HG02943 (cell line): ENCODE results near the gene GABRA5.
"Not testable (repeated sequence)": the region's sequence is repeated elsewhere in the genome, so short reads cannot be mapped to it uniquely, and the experiment has no call there.

ENCODE experiments used
- ATAC-seq: cut with Tn5 transposase; IDR thresholded peaks from one replicate; pipeline ENCODE4 v1.9.1; 2021; ENCODE audit warnings: mild to moderate bottlenecking, low read depth, moderate library complexity; ENCODE audit not compliant: unreplicated experiment

The GABRA5 gene

DNA sequence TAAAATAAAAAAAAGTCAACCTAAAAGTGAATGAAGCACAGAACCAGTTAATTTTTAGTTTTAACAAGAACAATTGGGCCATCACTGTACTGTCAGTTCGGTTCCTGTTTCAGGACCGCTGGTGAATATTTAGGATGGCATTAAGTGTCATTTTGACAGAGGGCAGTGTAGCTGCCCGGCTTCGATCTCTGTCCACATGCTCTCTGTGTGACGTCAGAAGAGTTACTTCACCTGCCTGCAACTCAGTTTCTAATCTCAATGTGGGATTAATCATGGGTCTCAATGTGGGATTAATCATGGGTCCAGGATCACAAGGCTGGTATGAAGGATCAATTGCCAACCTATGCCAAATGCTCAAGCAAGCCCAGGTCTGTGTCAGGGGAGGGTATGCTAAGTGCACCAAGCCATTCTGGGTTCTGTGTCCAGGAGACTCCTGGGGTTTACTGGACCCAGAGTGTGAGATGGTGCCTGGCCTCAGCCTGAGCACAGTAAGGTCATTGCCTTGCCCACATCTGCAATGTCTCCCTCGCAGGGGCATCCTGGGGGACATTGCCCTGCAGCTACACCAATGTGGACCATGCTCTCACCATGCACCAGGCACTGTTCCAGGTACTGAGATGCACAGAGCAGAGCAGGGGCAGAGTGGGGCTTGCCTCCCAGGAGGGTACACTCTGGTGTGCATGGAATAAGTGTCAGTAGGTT, 8.1 kb downstream of the GABRA5 start:
- no peak for ATAC-seq

DNA sequence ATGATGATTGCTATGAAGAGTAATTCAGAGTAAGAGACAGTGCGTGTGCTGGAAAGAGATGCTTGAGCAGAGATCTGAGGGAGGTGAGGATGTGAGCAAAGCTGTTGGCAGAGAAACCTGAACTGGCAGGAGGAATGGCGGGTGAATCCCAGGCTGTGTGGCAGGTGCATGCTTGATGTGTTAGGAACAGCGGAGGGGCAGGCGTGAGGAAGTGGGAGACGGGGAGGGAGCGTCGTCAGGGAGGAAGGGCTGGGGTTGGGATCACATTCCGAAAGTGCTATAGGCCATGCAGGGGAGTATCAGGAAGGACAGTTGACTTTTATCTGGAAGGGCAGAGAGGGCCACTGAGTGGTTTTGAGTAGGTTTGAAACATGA, 8.6 kb downstream of the GABRA5 start:
- ATAC-seq, result no peak

DNA sequence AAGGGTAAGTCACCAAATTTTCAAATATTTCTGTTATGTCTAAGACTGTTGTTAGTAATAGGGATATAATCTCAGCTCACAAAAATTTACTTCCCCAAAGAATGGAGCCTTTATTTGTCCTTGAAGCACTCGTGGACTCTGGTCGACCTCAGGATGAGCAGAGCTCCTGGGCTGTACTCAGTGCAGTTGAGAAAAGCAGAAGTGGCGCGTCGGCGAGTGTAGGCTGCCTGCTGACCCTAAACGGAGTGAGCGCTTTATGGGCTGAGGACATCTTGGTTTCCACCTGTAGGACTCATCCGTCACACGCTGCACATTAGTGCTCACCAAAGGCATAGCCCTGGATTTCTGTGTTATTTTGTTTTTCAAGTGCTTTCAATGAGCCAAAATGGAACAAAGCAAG, 11.0 kb downstream of the GABRA5 start:
- no peak for ATAC-seq

DNA sequence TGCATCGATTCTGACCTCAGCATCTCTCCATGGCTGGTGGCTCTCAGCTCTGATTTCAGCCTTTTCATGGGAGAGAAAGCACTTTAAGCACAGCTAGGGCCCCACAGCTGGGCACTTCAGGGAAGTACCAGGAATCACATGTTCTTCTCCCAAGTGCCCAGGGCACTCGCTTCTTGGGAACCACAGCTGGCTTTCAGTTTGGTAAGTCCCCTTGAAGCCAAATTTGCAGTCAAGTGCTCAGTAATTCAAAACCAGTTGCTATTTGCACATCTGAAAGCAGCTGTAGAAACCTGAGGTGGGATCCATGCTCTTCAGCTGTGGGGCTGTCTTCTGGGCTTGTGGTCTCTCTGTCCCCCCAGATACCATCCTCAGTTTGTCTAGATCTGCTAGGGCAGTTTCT, 12.8 kb downstream of the GABRA5 start:
- ATAC-seq, result no peak

DNA sequence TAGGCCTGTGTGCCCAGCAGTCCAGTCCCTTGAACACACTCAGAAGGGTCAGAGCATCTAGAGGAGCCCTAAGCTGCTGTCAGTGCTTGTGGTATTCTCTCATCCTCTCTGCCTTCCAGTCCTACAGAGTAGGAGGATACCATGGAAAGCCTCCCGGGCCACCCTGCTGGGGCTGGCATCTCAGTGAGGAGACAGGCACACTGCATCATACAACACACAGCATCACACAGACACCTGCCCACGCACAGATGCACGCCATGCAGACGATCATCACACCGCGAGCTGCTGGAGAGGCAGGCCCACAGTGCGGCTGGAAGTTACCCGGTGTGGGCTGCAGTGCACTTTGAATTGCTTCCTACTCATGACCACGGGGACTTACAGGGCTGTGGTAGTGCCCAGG, 15.2 kb downstream of the GABRA5 start:
- ATAC-seq, result no peak

DNA sequence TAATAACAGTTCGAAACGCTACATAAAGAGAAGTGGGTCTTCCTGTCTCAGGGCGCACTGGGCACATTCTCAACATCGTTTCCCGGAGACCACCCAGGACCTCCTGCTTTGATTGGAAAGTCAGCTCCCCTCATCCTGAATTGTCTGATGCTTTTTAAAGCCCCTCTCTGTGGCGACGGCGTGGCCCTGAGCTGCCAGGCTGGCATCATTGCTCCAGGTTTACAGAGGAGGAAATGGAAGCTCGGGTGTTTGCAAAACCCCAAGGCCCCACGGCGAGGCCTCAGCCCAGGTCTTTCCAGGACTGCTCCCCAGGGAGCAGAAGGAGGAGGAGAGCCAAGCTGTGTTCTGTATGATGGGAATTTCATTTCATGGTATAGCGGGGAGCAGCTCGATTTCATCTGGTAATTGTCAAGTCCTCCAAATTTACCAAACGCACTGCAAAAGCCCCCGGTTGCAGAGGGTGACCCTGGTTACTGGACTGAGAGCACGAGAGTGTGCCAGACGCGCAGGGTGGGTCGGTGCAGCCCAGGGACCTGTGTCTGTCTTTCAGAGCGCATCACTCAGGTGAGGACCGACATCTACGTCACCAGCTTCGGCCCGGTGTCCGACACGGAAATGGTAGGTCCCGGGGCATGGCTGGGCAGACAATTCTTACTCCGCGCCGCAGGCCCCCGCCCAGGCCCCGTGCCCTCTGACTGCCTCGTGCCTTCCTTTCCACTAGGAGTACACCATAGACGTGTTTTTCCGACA, 15.9 kb downstream of the GABRA5 start:
- ATAC-seq, result no peak

DNA sequence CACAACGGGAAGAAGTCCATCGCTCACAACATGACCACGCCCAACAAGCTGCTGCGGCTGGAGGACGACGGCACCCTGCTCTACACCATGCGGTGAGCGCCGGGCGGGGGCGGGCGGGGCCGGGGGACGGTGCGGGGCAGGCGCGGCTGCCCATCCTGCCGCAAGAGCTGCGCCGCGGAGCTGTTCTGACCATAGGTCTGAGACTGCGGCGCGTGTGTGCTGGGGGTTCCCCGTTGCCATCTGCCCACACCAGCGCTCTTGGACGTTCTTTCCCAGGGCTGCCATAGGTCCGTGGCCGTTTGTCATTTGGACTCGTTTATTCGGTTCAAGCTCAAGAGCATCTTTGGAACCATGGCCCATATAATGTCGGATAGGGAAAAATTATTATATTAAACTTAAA, 16.6 kb downstream of the GABRA5 start:
- no peak for ATAC-seq

DNA sequence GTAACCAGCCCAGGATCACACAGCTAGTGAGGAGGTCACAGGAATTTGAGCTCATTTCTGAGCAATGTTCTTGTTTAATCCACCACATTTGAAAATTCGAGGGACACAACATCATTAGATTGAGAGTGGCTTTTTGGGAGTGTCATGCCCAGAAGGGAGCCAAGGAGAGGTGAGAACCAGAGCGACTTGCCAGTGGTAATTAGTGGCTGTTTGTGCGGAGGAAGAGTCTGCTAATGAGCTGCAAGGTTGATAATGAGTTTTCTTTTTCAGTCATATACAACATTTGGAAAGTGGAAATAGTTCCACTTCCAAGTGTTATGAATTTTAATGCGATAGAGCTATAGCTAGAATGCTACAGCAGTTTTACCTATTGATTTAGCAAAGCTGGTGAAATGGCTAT, 19.7 kb downstream of the GABRA5 start:
- ATAC-seq, result no peak

DNA sequence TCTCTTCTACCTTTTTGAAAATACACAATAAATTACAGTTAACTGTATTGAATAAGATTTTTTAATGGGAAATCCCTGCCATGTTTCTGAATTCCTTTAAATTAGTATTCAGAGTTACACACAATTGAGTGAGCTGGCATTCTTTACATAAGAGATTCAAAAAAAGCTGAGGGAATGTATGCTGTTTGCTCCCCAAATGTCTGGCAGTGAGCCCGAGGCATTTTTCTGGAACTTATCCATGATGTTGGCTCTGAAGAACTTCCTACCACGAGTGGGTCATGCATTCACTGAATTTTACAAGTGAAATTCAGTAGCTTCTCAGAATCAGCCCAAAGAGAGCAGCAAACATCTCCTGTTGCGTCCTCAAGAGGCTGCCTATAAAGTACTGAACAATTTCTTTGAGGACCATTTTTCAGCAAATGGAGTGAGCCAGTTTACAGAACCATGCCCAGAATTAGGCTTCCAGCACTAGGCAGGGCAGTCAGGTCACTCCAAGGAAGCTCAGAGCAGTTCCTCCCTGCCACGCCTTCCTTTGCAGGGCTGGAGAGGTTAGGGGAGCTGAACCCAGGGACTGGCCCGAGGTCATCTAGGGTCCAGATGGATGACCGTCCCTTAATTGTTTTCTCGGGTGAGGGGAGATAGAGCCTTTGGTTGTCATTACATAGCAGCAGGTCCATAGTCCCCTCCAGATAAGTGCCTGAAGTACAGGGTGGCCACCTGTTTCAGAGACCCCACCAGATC, 21.2 kb downstream of the GABRA5 start:
- no peak for ATAC-seq

DNA sequence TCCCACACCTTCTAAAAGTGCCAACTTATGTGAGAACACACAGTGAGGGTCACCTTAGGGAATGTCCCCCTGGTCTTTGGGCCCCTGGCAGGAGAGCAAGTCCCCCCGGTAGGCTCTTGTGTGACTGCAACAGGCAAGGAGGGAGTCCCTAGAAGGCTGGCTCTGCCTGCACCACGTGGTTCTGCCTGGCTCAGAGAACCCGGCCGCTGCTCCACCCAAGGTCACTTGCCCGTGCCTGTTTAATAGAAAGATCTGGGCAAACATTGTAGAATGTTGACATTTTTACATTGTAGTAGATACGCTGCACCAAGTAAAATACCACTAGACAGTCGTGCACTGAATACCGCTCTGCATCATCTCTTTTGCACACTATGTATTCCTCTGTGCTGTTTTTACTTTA, 21.9 kb downstream of the GABRA5 start:
- no peak for ATAC-seq

DNA sequence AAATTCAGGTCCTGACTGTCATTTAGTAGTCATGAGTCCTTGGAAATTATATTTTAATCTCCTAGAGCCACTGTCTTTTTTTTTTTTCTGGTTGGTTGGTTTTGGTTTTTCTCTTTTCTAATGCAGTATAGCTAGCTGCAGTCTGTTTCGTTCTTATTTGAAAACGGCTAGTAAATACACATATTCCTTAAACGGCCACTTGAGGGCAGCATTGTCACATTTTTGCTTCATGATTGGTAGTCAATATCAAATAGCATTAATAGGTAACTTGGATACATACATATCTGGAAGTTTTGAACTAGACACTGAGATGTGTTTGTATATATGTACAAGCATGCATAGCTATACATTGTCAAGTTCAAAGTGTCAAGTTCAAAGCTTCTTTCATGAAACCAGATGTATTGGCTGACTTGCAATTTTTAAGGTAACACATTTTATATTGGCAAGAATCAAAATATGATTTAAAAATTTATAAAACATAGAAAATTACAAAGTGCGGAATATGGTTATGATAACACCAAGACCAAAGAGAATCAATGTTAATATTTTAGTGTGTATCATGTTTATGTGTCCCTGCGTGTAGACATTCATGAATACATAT, 22.5 kb downstream of the GABRA5 start:
- ATAC-seq, result no peak

DNA sequence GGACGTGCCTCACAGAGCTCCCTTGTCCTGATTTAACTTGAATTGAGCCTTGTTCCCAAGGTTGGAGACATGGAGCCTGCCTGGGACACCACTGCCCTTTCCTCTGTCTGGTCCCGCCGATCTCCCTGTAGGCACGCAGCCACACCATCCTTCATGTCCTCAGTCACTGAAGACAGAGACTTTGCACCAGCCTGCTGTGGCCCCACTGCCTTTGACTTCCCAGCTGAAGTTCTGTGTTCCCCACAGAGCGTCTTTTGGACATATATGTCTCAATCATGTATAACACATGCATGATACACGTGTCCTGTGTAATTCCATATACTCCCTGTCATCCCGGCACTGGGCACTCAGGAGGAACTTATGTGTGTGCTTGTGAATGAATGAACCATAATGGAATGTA, 23.6 kb downstream of the GABRA5 start:
- no peak for ATAC-seq

DNA sequence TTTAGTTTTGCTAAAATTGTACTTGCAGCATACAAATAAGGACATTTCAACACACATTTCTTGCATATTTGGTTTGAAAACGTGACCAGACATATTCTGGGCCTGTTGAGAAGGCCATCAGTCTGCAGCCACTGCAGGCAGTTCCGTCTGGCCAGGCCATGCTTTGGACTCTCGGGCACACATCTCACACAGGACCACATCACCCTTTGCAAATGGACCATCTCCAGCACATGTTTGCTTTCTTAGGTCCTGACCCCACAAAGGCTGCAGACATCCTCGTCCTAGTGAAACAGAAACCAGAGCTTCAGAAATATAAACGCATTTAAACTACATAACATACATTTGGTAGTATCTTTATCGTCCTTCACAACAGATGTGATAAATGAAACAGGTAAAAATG, 24.1 kb downstream of the GABRA5 start:
- ATAC-seq, result no peak

DNA sequence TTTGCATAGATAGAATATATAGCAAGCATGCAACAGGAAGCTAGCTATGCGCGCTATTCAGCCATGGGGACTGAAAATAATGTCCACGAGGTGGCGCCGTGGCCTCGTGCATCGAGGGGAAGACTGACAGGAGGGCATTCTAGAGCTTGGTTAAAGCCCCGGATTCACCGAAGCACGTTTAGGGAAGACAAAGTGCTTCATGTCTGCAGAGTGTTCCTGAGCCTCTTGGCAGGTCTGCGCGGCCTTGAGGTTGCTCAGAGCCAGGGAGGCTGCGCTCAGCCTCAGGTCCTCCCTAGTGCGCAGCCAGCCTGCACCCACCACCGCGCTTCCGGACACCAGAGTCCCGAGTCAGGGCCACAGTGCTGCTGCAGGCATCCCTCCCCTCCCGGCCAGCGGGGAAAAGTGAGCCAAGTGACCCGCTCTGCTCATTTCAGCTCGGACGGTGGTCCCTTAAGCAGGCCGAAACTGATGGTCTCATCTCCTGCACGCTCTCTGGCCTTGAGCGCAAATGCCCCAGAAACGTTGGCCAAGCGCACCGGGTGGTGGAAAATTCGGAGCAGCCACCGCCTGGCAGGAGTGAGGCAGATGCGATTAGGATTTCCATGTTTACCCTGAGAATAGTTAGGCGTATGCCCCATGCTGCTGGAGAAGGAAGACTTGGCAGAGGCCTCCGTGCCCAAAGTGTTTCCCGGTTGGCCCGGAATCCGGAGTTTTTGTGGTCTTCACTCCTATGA, 24.8 kb downstream of the GABRA5 start:
- no peak for ATAC-seq

DNA sequence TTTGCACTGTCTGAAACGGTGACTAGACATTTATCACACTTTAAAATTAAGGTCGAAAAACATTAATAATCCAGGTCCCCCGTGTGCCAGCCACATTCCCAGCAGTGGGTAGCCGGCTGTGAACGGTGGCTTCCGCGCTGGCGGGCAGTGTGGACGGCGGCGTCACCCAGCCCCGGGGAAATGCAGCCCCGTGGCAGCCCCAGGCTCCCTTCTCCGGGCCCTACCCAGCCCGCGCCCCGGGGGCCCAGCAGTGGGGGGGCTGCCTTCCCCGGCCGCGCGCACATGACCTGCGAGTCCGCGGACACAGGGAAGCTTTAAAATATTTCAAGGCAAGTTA, 25.3 kb downstream of the GABRA5 start:
- ATAC-seq, result no peak

DNA sequence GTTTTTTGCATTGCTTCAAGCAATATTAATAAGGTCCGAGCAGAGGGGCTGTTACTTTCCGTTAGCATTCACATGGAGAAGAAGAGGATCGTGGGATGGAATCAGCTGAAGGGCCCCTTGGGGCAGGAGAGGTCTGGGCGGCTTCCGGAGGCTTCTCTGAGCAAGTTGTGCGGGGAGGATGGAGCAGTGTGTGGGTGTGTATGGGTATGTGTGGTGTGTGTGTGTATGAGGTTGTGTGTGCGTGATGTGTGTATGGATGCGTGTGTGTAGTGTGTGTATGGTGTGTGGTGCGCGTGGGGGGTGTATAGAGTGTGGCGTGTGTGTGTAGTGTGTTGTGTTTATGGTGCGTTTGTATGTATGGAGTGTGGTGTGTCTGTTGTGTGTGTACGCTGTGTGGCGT, 25.8 kb downstream of the GABRA5 start:
- no peak for ATAC-seq

DNA sequence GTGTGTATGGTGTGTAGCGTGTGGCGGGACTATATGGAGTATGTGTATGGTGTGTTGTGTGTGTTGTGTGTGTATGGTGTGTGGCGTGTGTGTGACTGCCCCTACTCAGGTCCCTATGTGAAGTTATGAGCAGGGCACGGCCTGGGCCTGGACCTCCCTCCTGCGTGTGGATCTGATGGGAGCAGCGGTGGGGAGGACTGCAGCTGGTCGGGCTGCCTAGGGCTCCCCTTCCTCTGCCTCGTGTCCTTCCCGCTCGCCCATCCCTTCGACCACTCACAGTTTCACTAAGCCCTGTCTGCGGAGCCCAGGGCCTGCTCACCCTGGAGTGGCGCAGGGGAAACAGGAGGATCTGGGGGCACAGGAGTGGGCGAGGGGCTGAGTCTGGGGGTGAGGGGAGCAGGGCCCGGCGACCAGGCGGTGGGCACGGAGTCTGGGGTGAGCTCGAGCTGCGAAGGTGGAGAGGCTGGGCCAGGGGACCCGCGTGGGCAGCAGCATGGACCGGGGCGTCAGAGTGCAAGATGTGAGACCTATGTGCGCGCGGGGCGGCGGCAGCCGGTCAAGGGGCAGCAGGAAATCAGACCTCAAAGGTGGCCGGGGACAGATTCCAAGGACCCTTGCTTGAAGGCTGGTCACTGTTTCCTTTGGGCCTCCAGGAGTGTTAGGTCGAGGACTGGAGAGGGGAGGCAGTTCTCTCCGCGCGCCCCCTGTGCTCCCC, 26.6 kb downstream of the GABRA5 start:
- no peak for ATAC-seq

DNA sequence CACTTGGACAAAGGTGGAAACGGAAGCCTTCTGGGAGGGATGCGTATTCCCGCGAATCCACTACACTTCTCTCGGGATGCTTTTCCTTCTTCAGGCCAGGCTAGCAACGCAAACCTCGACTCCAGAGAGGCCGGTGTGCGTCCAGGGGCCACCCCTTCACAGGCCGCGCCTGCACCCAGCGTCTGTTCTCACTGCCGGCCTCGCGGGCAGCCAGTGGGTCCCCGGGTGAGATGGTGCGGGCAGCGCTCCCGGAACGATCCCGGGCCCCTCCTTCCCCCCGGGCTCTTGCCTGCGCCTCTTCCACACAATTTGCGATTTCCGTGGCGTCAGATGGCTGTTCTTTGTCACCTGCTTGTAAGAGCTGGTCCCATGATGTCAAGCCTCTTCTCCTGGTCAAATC, 27.3 kb downstream of the GABRA5 start:
- ATAC-seq, result no peak

DNA sequence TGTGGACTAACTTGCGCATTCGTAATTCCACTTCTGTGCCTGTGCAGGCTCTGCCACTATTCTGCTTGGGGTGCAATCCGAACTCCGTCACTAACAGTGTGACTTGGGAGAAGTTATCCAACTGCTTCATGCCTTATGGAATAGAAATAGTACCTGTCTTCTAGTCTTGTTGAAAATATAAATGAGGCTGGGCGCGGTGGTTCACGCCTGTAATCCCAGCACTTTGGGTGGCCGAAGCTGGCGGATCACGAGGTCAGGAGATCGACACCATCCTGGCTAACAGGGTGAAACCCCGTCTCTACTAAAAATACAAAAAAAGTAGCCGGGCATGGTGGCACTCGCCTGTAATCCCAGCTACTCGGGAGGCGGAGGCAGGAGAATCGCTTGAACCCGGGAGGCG, 28.5 kb downstream of the GABRA5 start:
- ATAC-seq, result not testable (repeated sequence)

DNA sequence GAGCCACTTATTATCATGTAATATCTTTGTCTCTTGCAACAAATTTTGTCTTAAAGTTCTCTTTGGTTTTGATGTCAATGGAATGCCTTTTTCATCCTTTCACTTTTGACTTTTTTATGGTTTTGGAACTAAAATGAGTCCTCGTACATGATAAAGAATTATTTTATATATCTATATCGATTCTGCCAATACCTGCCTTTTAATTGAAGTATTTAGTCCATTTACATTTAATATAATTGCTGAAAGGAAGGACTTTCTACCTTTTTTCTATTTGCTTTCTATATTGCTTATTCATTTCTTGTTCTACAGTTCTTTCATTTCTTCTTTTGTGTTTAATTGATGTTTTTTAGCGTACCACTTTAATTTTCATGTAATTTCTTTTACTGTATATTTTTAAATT, 32.8 kb downstream of the GABRA5 start:
- ATAC-seq, result no peak
